ENCODE results near the gene GATA6.

- TF ChIP-seq CTCF (IDR thresholded peaks at IDR 0.05; ENCODE audit: low read depth, low read length) (no peak), POLR2A (IDR thresholded peaks at IDR 0.05; ENCODE audit: extremely low read depth, insufficient read length) (no peak), MAX (IDR thresholded peaks at IDR 0.05; ENCODE audit: low read depth, low read length) (no peak), MYC (IDR thresholded peaks at IDR 0.05; ENCODE audit: low read depth, low read length) (no peak)
These were observed 16.5 kb downstream of the GATA6 start for GRCh38 chr18:22185771-22186386.
